Measurements from ENCODE around the gene RBMS1.

GRCh38 chr2:160538115-160538514 lies 44.5 kb upstream of the RBMS1 start:
- TF ChIP-seq CTCF (conservative IDR thresholded peaks at IDR 0.05; ENCODE audit: low read length) (no peak), EZH2phosphoT487 (IDR thresholded peaks at IDR 0.05; ENCODE audit: borderline replicate concordance) (no peak)
